Parathyroid adenoma (tissue), 2 donors: Measurements from ENCODE around the gene PARS2.

Source experiments
- H2AFZ ChIP-seq: fragments of 300-600 bp; sonication (generic); one replicate; pipeline ENCODE4 v1.7.0; 2017; ENCODE audit warnings: antibody characterized with exemption, mild to moderate bottlenecking
- H3K27ac ChIP-seq: fragments of 300-600 bp; sonication (generic); one replicate; pipeline ENCODE4 v1.7.0; 2017
- H3K27me3 ChIP-seq: fragments of 300-600 bp; sonication (generic); one replicate; pipeline ENCODE4 v1.7.0; 2017; ENCODE audit warnings: low read length; ENCODE audit not compliant: control insufficient read depth, insufficient read depth
- H3K36me3 ChIP-seq: fragments of 300-600 bp; sonication (generic); one replicate; pipeline ENCODE4 v1.7.0; 2017; ENCODE audit warnings: low read length; ENCODE audit not compliant: control insufficient read depth, insufficient read depth
- H3K4me1 ChIP-seq: fragments of 300-600 bp; sonication (generic); one replicate; pipeline ENCODE4 v1.7.0; 2017; ENCODE audit warnings: control low read depth
- H3K4me2 ChIP-seq: fragments of 300-600 bp; sonication (generic); one replicate; pipeline ENCODE4 v1.7.0; 2017; ENCODE audit warnings: low read length
- H3K4me3 ChIP-seq: fragments of 300-600 bp; sonication (generic); one replicate; pipeline ENCODE4 v1.7.0; 2017; ENCODE audit warnings: low read depth, low read length
- H3K79me2 ChIP-seq: fragments of 300-600 bp; sonication (generic); one replicate; pipeline ENCODE4 v1.7.0; 2017; ENCODE audit warnings: control low read depth
- H3K9ac ChIP-seq: fragments of 300-600 bp; sonication (generic); one replicate; pipeline ENCODE4 v1.7.0; 2017; ENCODE audit warnings: mild to moderate bottlenecking
- H3K9me3 ChIP-seq: fragments of 300-600 bp; sonication (generic); one replicate; pipeline ENCODE4 v1.7.0; 2017; ENCODE audit warnings: low read length; ENCODE audit not compliant: control insufficient read depth
- CTCF ChIP-seq: fragments of 300-600 bp; sonication (generic); IDR thresholded peaks from one replicate; pipeline ENCODE4 v1.7.0; 2017; ENCODE audit warnings: antibody characterized with exemption, mild to moderate bottlenecking
- donor health status: primary hyperparathyroidism.

The PARS2 gene

DNA sequence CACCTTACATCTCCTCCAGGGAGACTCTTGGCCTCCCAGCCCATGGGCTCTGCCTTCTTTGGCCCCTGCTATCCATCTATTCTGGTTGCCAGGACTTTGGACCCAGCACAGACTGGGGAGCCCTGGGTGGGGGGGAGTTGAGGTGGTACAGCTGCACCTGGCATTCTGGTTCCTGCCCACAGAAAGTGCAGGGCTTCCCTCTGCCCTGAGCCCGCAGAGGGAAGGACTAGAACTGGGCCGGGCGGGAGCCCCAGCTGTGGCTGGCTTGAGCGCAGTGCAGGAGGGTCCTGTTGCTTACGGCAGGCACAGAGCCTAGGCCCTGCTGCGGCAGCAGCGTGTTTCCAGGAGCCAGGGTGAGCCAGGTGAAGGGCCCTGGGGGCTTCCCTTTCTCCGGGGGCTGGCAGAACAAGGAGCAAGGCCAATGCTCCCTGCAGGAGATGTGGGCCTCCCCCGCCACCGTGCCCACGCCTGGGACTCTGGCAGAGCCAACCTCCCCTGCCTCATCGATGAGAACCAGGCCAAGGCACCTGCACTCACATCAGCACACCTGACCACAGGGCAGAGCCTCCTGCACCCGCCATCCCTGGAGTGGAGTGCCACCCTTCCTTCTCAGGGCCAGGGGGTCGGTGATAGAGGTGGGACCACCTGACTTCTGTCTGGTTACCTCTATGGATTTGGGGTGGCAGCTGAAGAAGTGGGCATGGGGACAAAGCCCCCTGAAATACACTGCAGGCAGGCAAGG is 16.1 kb downstream of the PARS2 start:
- no peak for TF ChIP-seq CTCF
- Histone ChIP-seq H3K4me1 (no peaks in the 10 kb centered on the region), H3K79me2 (no peaks in the 10 kb centered on the region), H3K27me3 (no peaks in the 10 kb centered on the region), H3K9ac (no peak overlapping the region), H3K4me2 (no peak overlapping the region), H3K4me3 (no peak overlapping the region), H3K27ac (no peak overlapping the region), H3K36me3 (no peaks in the 10 kb centered on the region), H2AFZ (no peak overlapping the region), H3K9me3 (no peaks in the 10 kb centered on the region)

- no peak overlapping the region for H2AFZ ChIP-seq
- no peak for TF ChIP-seq CTCF
- no peaks in the 10 kb centered on the region for H3K36me3 ChIP-seq
- no peak overlapping the region for H3K4me2 ChIP-seq
- no peak overlapping the region for H3K9ac ChIP-seq
- H3K9me3 ChIP-seq, result no peaks in the 10 kb centered on the region
- no peaks in the 10 kb centered on the region for H3K4me1 ChIP-seq
- H3K4me3 ChIP-seq, result no peak overlapping the region
- no peaks in the 10 kb centered on the region for H3K27me3 ChIP-seq
- H3K27ac ChIP-seq, result no peak overlapping the region
- H3K79me2 ChIP-seq, result no peaks in the 10 kb centered on the region
Measured at GRCh38 chr1:54745864-54746263, 18.5 kb downstream of the PARS2 start.

- Histone ChIP-seq H3K27me3 (no peaks in the 10 kb centered on the region), H3K79me2 (no peaks in the 10 kb centered on the region), H3K9me3 (no peaks in the 10 kb centered on the region), H3K4me1 (no peaks in the 10 kb centered on the region), H2AFZ (no peak overlapping the region), H3K9ac (no peak overlapping the region), H3K27ac (no peak overlapping the region), H3K36me3 (no peaks in the 10 kb centered on the region), H3K4me3 (no peak overlapping the region), H3K4me2 (no peak overlapping the region)
- TF ChIP-seq CTCF, result no peak
Measured at GRCh38 chr1:54745274-54745673, 19.0 kb downstream of the PARS2 start.

- Histone ChIP-seq H3K4me1 (no peaks in the 10 kb centered on the region), H3K9me3 (no peaks in the 10 kb centered on the region), H2AFZ (no peak overlapping the region), H3K27me3 (no peaks in the 10 kb centered on the region), H3K4me2 (no peak overlapping the region), H3K9ac (no peak overlapping the region), H3K79me2 (no peaks in the 10 kb centered on the region), H3K27ac (no peak overlapping the region), H3K4me3 (no peak overlapping the region), H3K36me3 (no peaks in the 10 kb centered on the region)
- TF ChIP-seq CTCF, result no peak
Measured at GRCh38 chr1:54744696-54745095, 19.6 kb downstream of the PARS2 start.
